Fibroblast of mammary gland (primary cell): ENCODE data around the gene NMT1.

Source experiments
- DNase-seq: peaks from one replicate; pipeline ENCODE4 v3.0.0-alpha.2; 2010; ENCODE audit warnings: low read depth
- H3K4me3 ChIP-seq: 2 replicates; pipeline ENCODE4 v1.5.1; 2011; ENCODE audit warnings: low read depth, mild to moderate bottlenecking, low read length, moderate library complexity; ENCODE audit not compliant: control insufficient read depth
- TF ChIP-seq, protein P1 (sequence below): conservative IDR thresholded peaks from 2 replicates; pipeline ENCODE4 v1.5.1; 2011; ENCODE audit warnings: low read depth, low read length, inconsistent platforms; ENCODE audit not compliant: control insufficient read depth, insufficient read depth

The NMT1 gene

DNA sequence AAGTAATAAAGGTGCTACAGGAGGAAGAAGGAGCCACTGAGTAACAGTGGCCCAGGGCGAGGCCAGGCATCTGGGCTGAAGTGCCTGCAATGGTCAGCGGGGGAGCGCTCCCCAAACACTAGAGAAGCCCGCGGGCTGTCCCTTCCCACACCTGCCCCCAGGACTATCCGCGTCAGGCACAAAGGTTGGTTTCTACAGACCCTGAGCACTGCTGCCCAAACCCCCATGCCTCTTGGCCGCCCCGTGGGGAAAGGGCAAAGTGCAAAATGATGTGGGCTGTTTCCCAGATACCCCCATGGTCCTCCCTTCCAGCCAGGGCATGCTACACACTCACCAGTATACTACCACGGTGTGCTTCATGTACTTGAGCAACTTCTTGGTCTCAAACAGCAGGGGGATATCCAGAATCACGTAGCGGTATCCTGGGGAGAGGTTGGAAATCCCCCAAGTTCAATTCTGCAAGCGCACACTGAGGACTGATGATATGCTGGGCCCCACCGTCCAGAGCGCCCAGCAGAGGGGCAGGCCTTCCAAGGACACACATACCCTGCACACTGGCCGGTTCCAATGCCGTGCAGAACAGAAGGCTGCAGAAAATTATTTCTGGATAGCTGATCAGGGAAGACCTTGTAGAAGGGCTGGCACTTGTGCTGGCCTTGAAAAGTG, 31.2 kb upstream of the NMT1 start:
- TF ChIP-seq, protein P1, sequence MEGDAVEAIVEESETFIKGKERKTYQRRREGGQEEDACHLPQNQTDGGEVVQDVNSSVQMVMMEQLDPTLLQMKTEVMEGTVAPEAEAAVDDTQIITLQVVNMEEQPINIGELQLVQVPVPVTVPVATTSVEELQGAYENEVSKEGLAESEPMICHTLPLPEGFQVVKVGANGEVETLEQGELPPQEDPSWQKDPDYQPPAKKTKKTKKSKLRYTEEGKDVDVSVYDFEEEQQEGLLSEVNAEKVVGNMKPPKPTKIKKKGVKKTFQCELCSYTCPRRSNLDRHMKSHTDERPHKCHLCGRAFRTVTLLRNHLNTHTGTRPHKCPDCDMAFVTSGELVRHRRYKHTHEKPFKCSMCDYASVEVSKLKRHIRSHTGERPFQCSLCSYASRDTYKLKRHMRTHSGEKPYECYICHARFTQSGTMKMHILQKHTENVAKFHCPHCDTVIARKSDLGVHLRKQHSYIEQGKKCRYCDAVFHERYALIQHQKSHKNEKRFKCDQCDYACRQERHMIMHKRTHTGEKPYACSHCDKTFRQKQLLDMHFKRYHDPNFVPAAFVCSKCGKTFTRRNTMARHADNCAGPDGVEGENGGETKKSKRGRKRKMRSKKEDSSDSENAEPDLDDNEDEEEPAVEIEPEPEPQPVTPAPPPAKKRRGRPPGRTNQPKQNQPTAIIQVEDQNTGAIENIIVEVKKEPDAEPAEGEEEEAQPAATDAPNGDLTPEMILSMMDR: no peak
- DNase-seq: no peak

DNA sequence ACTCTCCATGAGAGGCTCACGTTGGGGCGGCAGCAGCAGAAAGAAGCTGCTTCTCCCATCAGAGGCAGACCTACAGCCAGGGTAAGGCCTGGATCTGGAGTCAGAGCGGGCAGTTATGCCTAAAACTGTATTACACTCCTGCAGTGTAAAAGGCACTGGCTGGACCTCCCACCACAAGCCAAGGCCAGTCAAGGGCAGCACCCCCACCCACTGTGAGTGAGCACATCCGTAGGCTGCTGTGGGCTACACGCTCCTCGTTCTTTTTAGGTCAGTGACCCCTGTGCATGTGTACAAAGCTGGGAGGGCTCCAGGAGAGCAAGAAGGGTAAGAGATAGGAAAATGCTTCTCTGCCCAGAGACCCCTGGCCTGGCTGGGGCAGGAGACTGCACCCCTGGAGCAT, 30.4 kb upstream of the NMT1 start:
- no peak overlapping the region for H3K4me3 ChIP-seq
- DNase-seq: no peak

More for the DNA sequence above, 31.2 kb upstream of the NMT1 start:
- H3K4me3 ChIP-seq: no peak overlapping the region

DNA sequence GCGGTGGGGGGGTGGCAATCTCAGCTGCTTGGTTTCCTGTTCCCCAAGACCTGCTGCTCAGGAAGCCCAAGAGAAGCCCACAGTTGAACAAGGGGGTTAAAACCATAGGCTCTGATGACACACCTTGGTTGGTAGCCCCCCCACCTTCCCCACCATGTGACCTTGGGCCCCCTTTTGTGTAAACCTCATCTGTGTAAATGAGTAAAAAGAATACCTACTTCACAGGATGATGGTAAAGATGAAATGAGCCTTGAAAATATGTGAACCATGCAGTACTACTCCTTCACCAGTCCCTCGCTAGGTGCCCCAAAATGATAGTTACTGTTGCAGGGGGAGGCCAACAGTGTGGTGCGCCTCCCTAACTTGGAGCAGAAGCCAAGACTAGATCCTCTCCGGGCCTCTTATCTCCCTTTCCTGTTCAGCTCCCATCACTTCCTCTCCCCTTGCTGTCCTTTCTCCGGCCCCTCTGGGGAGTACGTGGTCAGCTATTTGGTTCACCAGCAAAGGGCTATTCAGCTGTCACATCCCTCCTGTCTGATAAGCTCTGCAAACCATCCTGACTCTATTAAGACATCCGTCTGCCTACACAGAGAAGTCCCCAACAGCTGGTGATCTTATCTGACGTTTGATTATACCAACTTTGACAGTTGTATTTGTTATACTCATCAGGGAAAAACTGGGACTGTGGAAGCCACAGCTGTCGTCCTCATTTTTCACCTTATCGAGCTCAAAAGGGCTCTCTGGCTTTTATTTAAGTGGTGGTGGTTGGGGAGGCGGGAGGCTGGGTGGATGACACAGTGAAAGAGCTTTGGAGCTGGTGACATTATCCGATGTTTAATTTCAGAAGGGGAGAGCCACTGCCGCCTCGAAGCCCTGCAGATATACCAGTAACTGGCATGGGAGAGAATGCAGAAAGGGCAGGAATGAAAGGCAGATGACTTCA, 29.6 kb upstream of the NMT1 start:
- TF ChIP-seq, protein P1: no peak
- no peak for DNase-seq
- H3K4me3 ChIP-seq: no peak overlapping the region

More for the DNA sequence above, 30.4 kb upstream of the NMT1 start:
- TF ChIP-seq, protein P1: no peak

DNA sequence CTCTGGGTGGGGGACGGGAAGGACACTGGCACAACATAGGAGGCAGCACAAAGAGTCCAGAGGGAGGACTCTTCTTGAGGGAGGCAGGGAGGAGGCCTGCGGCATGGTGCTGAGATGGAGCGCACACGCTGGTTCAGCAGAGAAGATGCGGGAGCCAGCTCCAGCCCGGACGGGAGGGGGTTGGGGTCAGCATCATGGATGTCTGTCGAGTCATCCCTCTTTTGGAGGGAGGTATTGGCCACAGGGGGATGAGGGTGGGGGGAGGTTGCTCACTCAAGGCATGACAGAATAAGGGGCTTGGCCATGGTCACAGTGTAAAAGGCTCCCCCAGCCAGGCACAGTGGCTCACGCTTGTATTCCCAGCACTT, 29.0 kb upstream of the NMT1 start:
- TF ChIP-seq, protein P1: no peak

DNA sequence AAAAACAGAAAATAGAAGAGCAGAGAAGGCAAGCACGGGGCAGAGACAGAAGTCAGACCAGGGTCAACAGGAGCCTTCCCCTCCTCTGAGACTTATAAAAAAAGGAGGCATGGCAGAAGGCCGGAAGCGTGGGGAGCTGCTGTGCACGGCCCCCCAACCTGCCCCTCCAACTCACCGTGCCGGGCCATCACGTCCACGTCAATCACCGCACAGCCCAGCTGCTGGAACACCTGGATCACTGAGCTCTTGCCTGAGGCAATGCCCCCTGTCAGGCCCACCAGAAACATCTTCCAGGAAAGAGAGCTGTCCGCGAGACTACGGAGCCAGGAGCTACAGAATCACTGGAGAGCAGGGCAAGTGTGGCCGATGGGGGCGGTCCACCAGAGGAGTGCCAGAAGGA, 26.5 kb upstream of the NMT1 start:
- TF ChIP-seq, protein P1: no peak
- no peak for DNase-seq
- H3K4me3 ChIP-seq: no peak overlapping the region

More for the DNA sequence above, 29.0 kb upstream of the NMT1 start:
- DNase-seq: no peak
- H3K4me3 ChIP-seq: no peak overlapping the region

DNA sequence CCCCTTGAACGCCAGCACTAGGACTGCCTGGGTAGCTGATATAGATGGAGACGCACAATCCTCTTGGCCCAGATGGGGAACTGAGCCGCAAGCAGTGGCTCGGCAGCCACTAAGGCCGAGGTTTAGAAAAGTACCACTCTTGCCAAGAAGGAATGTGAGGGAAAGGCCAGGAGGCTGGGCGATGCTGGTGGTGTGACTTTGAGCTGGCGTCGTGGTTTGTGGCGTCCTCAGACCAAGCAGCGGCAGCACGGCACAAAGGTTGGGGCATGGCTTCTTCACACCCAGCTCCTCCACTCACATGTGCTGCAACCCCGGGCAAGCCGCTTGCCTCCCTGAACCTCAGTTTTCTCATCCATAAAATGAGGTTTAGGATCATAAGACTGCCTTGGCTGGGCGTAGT, 25.3 kb upstream of the NMT1 start:
- H3K4me3 ChIP-seq: no peak overlapping the region
- TF ChIP-seq, protein P1: no peak
- no peak for DNase-seq
